ENCODE data around the gene FAM20C. TPM values are rescaled to one million over a fixed set of nuclear protein-coding genes. Genes with fewer than 3 reads are reported as not detected.

Gene FAM20C
- total RNA-seq, 1 experiment from 2014 or later, result 62.4 TPM

- CTCF ChIA-PET, result interaction anchor here (0.6 kb wide), 1 partner anchor 28 kb away, joined by 3 read pairs; no protein-coding TSS in a partner anchor
- peak overlapping the region; percentile 86 for H3K27ac ChIP-seq (ENCODE audit: low read length)
- in situ Hi-C loops (cut with HindIII; ENCODE audit: low pct_unique_long_range_greater_than_20kb, low sequenced_read_pairs), result no loop called here
Measured at GRCh38 chr7:235576-236395, 43.4 kb downstream of the FAM20C start.

GRCh38 chr7:236967-237366 lies 44.6 kb downstream of the FAM20C start:
- intact Hi-C loops (cut with micrococcal nuclease; ENCODE audit: unreplicated experiment), result no loop called here
- no peaks in the 10 kb centered on the region for H3K36me3 ChIP-seq (ENCODE audit: control insufficient read depth, insufficient read depth, low read length)
- H3K27me3 ChIP-seq (ENCODE audit: control insufficient read depth, insufficient read depth, low read length), result no peaks in the 10 kb centered on the region
- in situ Hi-C loops (cut with HindIII; ENCODE audit: low pct_unique_long_range_greater_than_20kb, low sequenced_read_pairs), result no loop called here
- no TSS peak for BruUV-seq (replicated peaks)
- ChIA-PET POLR2A (no interaction called here), CTCF (no interaction called here)
- H3K27ac ChIP-seq (ENCODE audit: low read length), result peak overlapping the region; percentile 86; the same call in 1 of the 2 replicates
- no peaks in the 10 kb centered on the region for H3K9me3 ChIP-seq (ENCODE audit: control insufficient read depth, insufficient read depth, low read depth, low read length)
- ATAC-seq (no peak), DNase-seq (ENCODE audit: low read depth, low spot score) (no peak)
- TF ChIP-seq POLR2AphosphoS5 (IDR thresholded peaks at IDR 0.05; ENCODE audit: low read depth, low read length) (no peak), TCF7L2 (IDR thresholded peaks at IDR 0.05; ENCODE audit: low read depth, low read length) (no peak; the same call in 1 of the 2 replicates), REST (IDR thresholded peaks at IDR 0.05; ENCODE audit: insufficient read depth in 1 of 2, low read depth in 2 of 2, low read length in 1 of 2) (no peak), CTCF (IDR thresholded peaks at IDR 0.05) (no peak), SIN3A (IDR thresholded peaks at IDR 0.05; ENCODE audit: borderline replicate concordance, insufficient read depth, low read depth, low read length) (no peak)
- no peak overlapping the region for H3K4me3 ChIP-seq (ENCODE audit: low read depth in 2 of 2, low read length in 2 of 2)
- peaks cover 65% of the 10 kb centered on the region for H3K4me1 ChIP-seq (ENCODE audit: control insufficient read depth, insufficient read depth, low read length)

More at GRCh38 chr7:235576-236395, 43.4 kb downstream of the FAM20C start:
- peaks cover 54% of the 10 kb centered on the region for H3K4me1 ChIP-seq (ENCODE audit: control insufficient read depth, insufficient read depth, low read length)
- H3K9me3 ChIP-seq (ENCODE audit: control insufficient read depth, insufficient read depth, low read depth, low read length), result no peaks in the 10 kb centered on the region
- ATAC-seq, result peak; percentile 19; the same call in 1 of the 2 replicates
- no peak for DNase-seq (ENCODE audit: low read depth, low spot score)
- H3K36me3 ChIP-seq (ENCODE audit: control insufficient read depth, insufficient read depth, low read length), result no peaks in the 10 kb centered on the region
- H3K27me3 ChIP-seq (ENCODE audit: control insufficient read depth, insufficient read depth, low read length), result no peaks in the 10 kb centered on the region
- no TSS peak for BruUV-seq (replicated peaks)
- POLR2A ChIA-PET, result no interaction called here
- intact Hi-C loops (cut with micrococcal nuclease; ENCODE audit: unreplicated experiment), result no loop called here
- TF ChIP-seq CTCF (IDR thresholded peaks at IDR 0.05) (no peak), POLR2AphosphoS5 (IDR thresholded peaks at IDR 0.05; ENCODE audit: low read depth, low read length) (no peak), REST (IDR thresholded peaks at IDR 0.05; ENCODE audit: insufficient read depth in 1 of 2, low read depth in 2 of 2, low read length in 1 of 2) (no peak), TCF7L2 (IDR thresholded peaks at IDR 0.05; ENCODE audit: low read depth, low read length) (no peak)
- H3K4me3 ChIP-seq (ENCODE audit: low read depth in 2 of 2, low read length in 2 of 2), result peak overlapping the region in 1 of 2 experiments; percentile 19; a peak in 1 of 4 replicates

Data from Panc1 (cell line).